ENCODE results near the gene NIN. TPM values are rescaled to one million over a fixed set of nuclear protein-coding genes. Genes with fewer than 3 reads are reported as not detected.

The NIN gene
- total RNA-seq, 1 experiment from 2014 or later: 16.9 TPM

GRCh38 chr14:50835280-50835679 lies 4.3 kb upstream of the NIN start:
- Mint-ChIP-seq H3K36me3 (ENCODE audit: insufficient read depth, unreplicated experiment) (no peaks in the 10 kb centered on the region), H3K27ac (ENCODE audit: unreplicated experiment) (no peak overlapping the region), H3K4me1 (ENCODE audit: low read depth, unreplicated experiment) (peaks cover 17% of the 10 kb centered on the region), H3K9me3 (ENCODE audit: unreplicated experiment) (no peaks in the 10 kb centered on the region), H3K4me3 (ENCODE audit: unreplicated experiment) (no peak overlapping the region), H3K27me3 (ENCODE audit: insufficient read depth, unreplicated experiment) (peaks cover 23% of the 10 kb centered on the region)
- POLR2A ChIA-PET: no interaction called here
- no peaks in the 10 kb centered on the region for H3K36me3 ChIP-seq (ENCODE audit: control insufficient read depth, insufficient read depth, low read length)
- no peaks in the 10 kb centered on the region for H3K9me3 ChIP-seq
- intact Hi-C loops (cut with micrococcal nuclease; ENCODE audit: unreplicated experiment): no loop called here
- no peak for TF ChIP-seq CTCF (IDR thresholded peaks at IDR 0.05; ENCODE audit: insufficient read depth in 1 of 2, low read depth in 1 of 2, low read length in 1 of 2, severe bottlenecking in 1 of 2, unreplicated experiment in 1 of 2)
- peaks cover 7% of the 10 kb centered on the region; the same call in 1 of the 2 replicates for H3K27me3 ChIP-seq (replicated peaks; ENCODE audit: control insufficient read depth, insufficient read depth, low read length)
- no TSS peak for BruUV-seq (replicated peaks)
- peaks cover 28% of the 10 kb centered on the region for H3K4me1 ChIP-seq
- H3K4me3 ChIP-seq (ENCODE audit: low read depth, low read length): no peak overlapping the region
- CTCF ChIA-PET: no interaction called here
- DNase-seq: no peak

GRCh38 chr14:50834802-50835276 lies 3.9 kb upstream of the NIN start:
- H3K4me1 ChIP-seq: peaks cover 28% of the 10 kb centered on the region
- H3K27ac Mint-ChIP-seq (ENCODE audit: unreplicated experiment): no peak overlapping the region
- DNase-seq: no peak
- H3K27me3 Mint-ChIP-seq (ENCODE audit: insufficient read depth, unreplicated experiment): peaks cover 23% of the 10 kb centered on the region
- peaks cover 20% of the 10 kb centered on the region for H3K4me1 Mint-ChIP-seq (ENCODE audit: low read depth, unreplicated experiment)
- intact Hi-C loops (cut with micrococcal nuclease; ENCODE audit: unreplicated experiment): no loop called here
- peaks cover 7% of the 10 kb centered on the region; the same call in 1 of the 2 replicates for H3K27me3 ChIP-seq (replicated peaks; ENCODE audit: control insufficient read depth, insufficient read depth, low read length)
- H3K4me3 ChIP-seq (ENCODE audit: low read depth, low read length): no peak overlapping the region
- no peak for TF ChIP-seq CTCF (IDR thresholded peaks at IDR 0.05; ENCODE audit: insufficient read depth in 1 of 2, low read depth in 1 of 2, low read length in 1 of 2, severe bottlenecking in 1 of 2, unreplicated experiment in 1 of 2)
- H3K9me3 ChIP-seq: no peaks in the 10 kb centered on the region
- CTCF ChIA-PET: no interaction called here
- H3K9me3 Mint-ChIP-seq (ENCODE audit: unreplicated experiment): no peaks in the 10 kb centered on the region
- BruUV-seq (replicated peaks): no TSS peak
- H3K4me3 Mint-ChIP-seq (ENCODE audit: unreplicated experiment): no peak overlapping the region
- no peaks in the 10 kb centered on the region for H3K36me3 Mint-ChIP-seq (ENCODE audit: insufficient read depth, unreplicated experiment)
- H3K36me3 ChIP-seq (ENCODE audit: control insufficient read depth, insufficient read depth, low read length): no peaks in the 10 kb centered on the region
- POLR2A ChIA-PET: no interaction called here

GRCh38 chr14:50832935-50833630 lies 2.1 kb upstream of the NIN start:
- ChIA-PET CTCF (interaction anchor here (0.6 kb wide), 1 partner anchor 27 kb away, joined by 3 read pairs; no protein-coding TSS in a partner anchor), POLR2A (no interaction called here)
- Mint-ChIP-seq H3K27ac (ENCODE audit: unreplicated experiment) (no peak overlapping the region), H3K36me3 (ENCODE audit: insufficient read depth, unreplicated experiment) (no peaks in the 10 kb centered on the region), H3K9me3 (ENCODE audit: unreplicated experiment) (no peaks in the 10 kb centered on the region), H3K27me3 (ENCODE audit: insufficient read depth, unreplicated experiment) (peaks cover 30% of the 10 kb centered on the region), H3K4me1 (ENCODE audit: low read depth, unreplicated experiment) (peaks cover 23% of the 10 kb centered on the region), H3K4me3 (ENCODE audit: unreplicated experiment) (peak overlapping the region; percentile 66)
- Histone ChIP-seq H3K4me1 (peaks cover 33% of the 10 kb centered on the region), H3K4me3 (ENCODE audit: low read depth, low read length) (no peak overlapping the region), H3K9me3 (no peaks in the 10 kb centered on the region), H3K27me3 (replicated peaks; ENCODE audit: control insufficient read depth, insufficient read depth, low read length) (peaks cover 7% of the 10 kb centered on the region; the same call in 1 of the 2 replicates), H3K36me3 (ENCODE audit: control insufficient read depth, insufficient read depth, low read length) (no peaks in the 10 kb centered on the region)
- no peak for DNase-seq
- no TSS peak for BruUV-seq (replicated peaks)
- intact Hi-C loops (cut with micrococcal nuclease; ENCODE audit: unreplicated experiment): no loop called here
- TF ChIP-seq CTCF (IDR thresholded peaks at IDR 0.05; ENCODE audit: insufficient read depth in 1 of 2, low read depth in 1 of 2, low read length in 1 of 2, severe bottlenecking in 1 of 2, unreplicated experiment in 1 of 2): no peak
